ENCODE data around the gene UBAC1. TPM values are rescaled to one million over a fixed set of nuclear protein-coding genes. Genes with fewer than 3 reads are reported as not detected.

UBAC1 gene
- 10 to 100 TPM; 39.2 to 49.5 TPM for total RNA-seq
- polyA plus RNA-seq: 10 to 100 TPM; 37.8 to 40.1 TPM
- long read RNA-seq, donor 1, transcript UBAC1-201 (10 exons, 1,867 nt): major isoform, 17 of 34 reads
- long read RNA-seq, donor 1, partial matches to known transcripts: 16 of 34 reads
- long read RNA-seq, donor 1, other reads (novel, unspliced or antisense): 0 of 34 reads
- long read RNA-seq, donor 2, partial matches to known transcripts: 0 of 4 reads
- long read RNA-seq, donor 2, other reads (novel, unspliced or antisense): 0 of 4 reads
- long read RNA-seq, donor 3, transcript UBAC1-201 (10 exons, 1,867 nt): major isoform, 8 of 9 reads
- long read RNA-seq, donor 3, partial matches to known transcripts: 0 of 9 reads
- long read RNA-seq, donor 3, other reads (novel, unspliced or antisense): 0 of 9 reads
- long read RNA-seq, donor 4, partial matches to known transcripts: 0 of 5 reads
- long read RNA-seq, donor 4, other reads (novel, unspliced or antisense): 0 of 5 reads
- long read RNA-seq, donor 5, transcript UBAC1-201 (10 exons, 1,867 nt): major isoform, 12 of 27 reads
- long read RNA-seq, donor 5, partial matches to known transcripts: 12 of 27 reads
- long read RNA-seq, donor 5, other reads (novel, unspliced or antisense): 0 of 27 reads

GRCh38 chr9:135961277-135961715 lies at the start of gene UBAC1:
Gene UBAC1 (minus strand): TSS chr9:135961373. CDS start chr9:135961162, 211 bp downstream.
- Histone ChIP-seq H3K27ac (ENCODE audit: low read depth in 1 of 2, low read length in 1 of 2) (peak within 1 kb of the TSS; percentile 82 to 93), H3K9ac (ENCODE audit: insufficient read depth in 1 of 2, low read length in 2 of 2) (peak within 1 kb of the TSS in 1 of 2 donors; percentile 71), H3K36me3 (ENCODE audit: control insufficient read depth in 4 of 4, insufficient read depth in 4 of 4, low read length in 4 of 4) (peaks cover 0 to 3% (median under 1%) of the 10 kb centered on the region in 4 donors), H3K4me3 (peak within 1 kb of the TSS; percentile 75), H3K27me3 (ENCODE audit: control insufficient read depth in 3 of 3, insufficient read depth in 3 of 3, low read length in 2 of 3) (no peaks in the 10 kb centered on the region), H3K4me1 (ENCODE audit: control insufficient read depth in 5 of 5, insufficient read depth in 5 of 5, low read length in 5 of 5) (peaks cover 0 to 14% (median 5%) of the 10 kb centered on the region in 5 donors), H3K9me3 (ENCODE audit: control insufficient read depth in 4 of 4, insufficient read depth in 3 of 4, low read length in 3 of 4) (no peaks in the 10 kb centered on the region)
- DNase-seq (peak; percentile 94 to 98 (median 95)), ATAC-seq (ENCODE audit: insufficient read depth, low FRiP score) (peak; percentile 91)
- WGBS, 2 donors: 0 to 1% methylated on average over 49 to 53 of the region's 53 CpGs
- peak; percentile 52 for TF ChIP-seq CTCF (IDR thresholded peaks at IDR 0.05; ENCODE audit: control extremely low read depth, extremely low read depth)

GRCh38 chr9:136010615-136011361 lies 49.6 kb upstream of the UBAC1 start:
- DNase-seq: peak in 1 of 3 donors; percentile 61
- Histone ChIP-seq H3K4me3 (no peak overlapping the region), H3K4me1 (ENCODE audit: control insufficient read depth in 5 of 5, insufficient read depth in 5 of 5, low read length in 5 of 5) (peaks cover 0 to 41% (median 10%) of the 10 kb centered on the region in 5 donors), H3K9me3 (ENCODE audit: control insufficient read depth in 4 of 4, insufficient read depth in 3 of 4, low read length in 3 of 4) (no peaks in the 10 kb centered on the region), H3K27me3 (ENCODE audit: control insufficient read depth in 3 of 3, insufficient read depth in 3 of 3, low read length in 2 of 3) (no peaks in the 10 kb centered on the region), H3K9ac (ENCODE audit: insufficient read depth in 1 of 2, low read length in 2 of 2) (no peak overlapping the region), H3K27ac (ENCODE audit: low read depth in 1 of 2, low read length in 1 of 2) (peak overlapping the region in 1 of 2 donors; percentile 89), H3K36me3 (ENCODE audit: control insufficient read depth in 4 of 4, insufficient read depth in 4 of 4, low read length in 4 of 4) (peaks cover 0 to 24% (median 0%) of the 10 kb centered on the region in 4 donors)
- 69 to 70% methylated on average over 27 to 28 of the region's 28 CpGs for WGBS, 2 donors
- TF ChIP-seq CTCF (IDR thresholded peaks at IDR 0.05; ENCODE audit: control extremely low read depth, extremely low read depth): no peak
- ATAC-seq (ENCODE audit: insufficient read depth, low FRiP score): no peak

- H3K27ac ChIP-seq (ENCODE audit: low read depth in 1 of 2, low read length in 1 of 2): peak overlapping the region in 1 of 2 donors; percentile 89
- 91 to 93% methylated on average over 17 of the region's 17 CpGs for WGBS, 2 donors
- no peak overlapping the region for H3K4me3 ChIP-seq
- H3K9ac ChIP-seq (ENCODE audit: insufficient read depth in 1 of 2, low read length in 2 of 2): no peak overlapping the region
- H3K9me3 ChIP-seq (ENCODE audit: control insufficient read depth in 4 of 4, insufficient read depth in 3 of 4, low read length in 3 of 4): no peaks in the 10 kb centered on the region
- ATAC-seq (ENCODE audit: insufficient read depth, low FRiP score): no peak
- H3K27me3 ChIP-seq (ENCODE audit: control insufficient read depth in 3 of 3, insufficient read depth in 3 of 3, low read length in 2 of 3): no peaks in the 10 kb centered on the region
- no peak for TF ChIP-seq CTCF (IDR thresholded peaks at IDR 0.05; ENCODE audit: control extremely low read depth, extremely low read depth)
- H3K4me1 ChIP-seq (ENCODE audit: control insufficient read depth in 5 of 5, insufficient read depth in 5 of 5, low read length in 5 of 5): peaks cover 0 to 40% (median 10%) of the 10 kb centered on the region in 5 donors
- no peak for DNase-seq
- peaks cover 0 to 24% (median 0%) of the 10 kb centered on the region in 4 donors for H3K36me3 ChIP-seq (ENCODE audit: control insufficient read depth in 4 of 4, insufficient read depth in 4 of 4, low read length in 4 of 4)
These were observed 49.0 kb upstream of the UBAC1 start for GRCh38 chr9:136010176-136010575.

Data from lung (tissue), 16 donors.